ENCODE results near the gene GOLGA6C. TPM values are rescaled to one million over a fixed set of nuclear protein-coding genes. Genes with fewer than 3 reads are reported as not detected.
"Not testable (repeated sequence)": the region's sequence is repeated elsewhere in the genome, so short reads cannot be mapped to it uniquely, and the experiment has no call there.

GOLGA6C gene, protein sequence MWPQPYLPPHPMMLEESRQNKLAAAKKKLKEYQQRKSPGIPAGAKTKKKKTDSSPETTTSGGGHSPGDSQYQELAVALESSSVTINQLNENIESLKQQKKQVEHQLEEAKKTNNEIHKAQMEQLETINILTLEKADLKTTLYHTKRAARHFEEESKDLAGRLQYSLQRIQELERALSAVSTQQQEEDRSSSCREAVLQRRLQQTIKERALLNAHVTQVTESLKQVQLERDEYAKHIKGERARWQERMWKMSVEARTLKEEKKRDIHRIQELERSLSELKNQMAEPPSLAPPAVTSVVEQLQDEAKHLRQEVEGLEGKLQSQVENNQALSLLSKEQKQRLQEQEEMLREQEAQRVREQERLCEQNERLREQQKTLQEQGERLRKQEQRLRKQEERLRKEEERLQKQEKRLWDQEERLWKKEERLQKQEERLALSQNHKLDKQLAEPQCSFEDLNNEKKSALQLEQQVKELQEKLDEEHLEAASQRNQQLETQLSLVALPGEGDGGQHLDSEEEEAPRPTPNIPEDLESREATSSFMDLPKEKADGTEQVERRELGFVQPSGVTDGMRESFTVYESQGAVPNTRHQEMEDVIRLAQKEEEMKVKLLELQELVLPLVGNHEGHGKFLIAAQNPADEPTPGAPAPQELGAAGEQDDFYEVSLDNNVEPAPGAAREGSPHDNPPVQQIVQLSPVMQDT
- not detected for total RNA-seq (ENCODE audit: unreplicated experiment)
- long read RNA-seq, result 0 reads

DNA sequence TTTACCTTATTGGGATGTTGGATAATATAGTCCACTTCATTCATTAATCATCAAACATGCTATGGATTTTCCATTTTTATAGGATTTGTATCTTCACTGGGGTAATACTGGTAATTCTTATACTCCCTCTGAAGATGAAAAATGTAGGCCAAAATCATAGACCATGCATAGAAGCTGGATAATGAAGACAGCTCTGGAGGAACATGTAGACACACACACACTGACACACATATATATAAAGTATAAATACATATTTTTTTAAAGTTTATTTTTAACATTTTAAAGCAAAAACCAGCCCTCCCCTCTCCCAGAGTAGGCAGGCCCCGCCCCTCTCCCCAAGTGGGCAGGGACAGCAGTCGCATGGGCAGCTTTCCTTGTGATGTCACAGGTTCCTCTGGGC is at the start of gene GOLGA6C:
GOLGA6C (plus strand) TSS at position 301 of the 400 bp plus-strand sequence. CDS start 265 bp downstream, outside the sequence.
- DNase-seq (ENCODE audit: low spot score); H3K36me3 Mint-ChIP-seq (ENCODE audit: low read depth, unreplicated experiment); H3K4me3 Mint-ChIP-seq (ENCODE audit: unreplicated experiment); H3K27me3 Mint-ChIP-seq (ENCODE audit: unreplicated experiment); H3K4me1 Mint-ChIP-seq (ENCODE audit: unreplicated experiment); H3K27ac Mint-ChIP-seq (ENCODE audit: unreplicated experiment); H3K9me3 Mint-ChIP-seq (ENCODE audit: unreplicated experiment): not testable (repeated sequence)

DNA sequence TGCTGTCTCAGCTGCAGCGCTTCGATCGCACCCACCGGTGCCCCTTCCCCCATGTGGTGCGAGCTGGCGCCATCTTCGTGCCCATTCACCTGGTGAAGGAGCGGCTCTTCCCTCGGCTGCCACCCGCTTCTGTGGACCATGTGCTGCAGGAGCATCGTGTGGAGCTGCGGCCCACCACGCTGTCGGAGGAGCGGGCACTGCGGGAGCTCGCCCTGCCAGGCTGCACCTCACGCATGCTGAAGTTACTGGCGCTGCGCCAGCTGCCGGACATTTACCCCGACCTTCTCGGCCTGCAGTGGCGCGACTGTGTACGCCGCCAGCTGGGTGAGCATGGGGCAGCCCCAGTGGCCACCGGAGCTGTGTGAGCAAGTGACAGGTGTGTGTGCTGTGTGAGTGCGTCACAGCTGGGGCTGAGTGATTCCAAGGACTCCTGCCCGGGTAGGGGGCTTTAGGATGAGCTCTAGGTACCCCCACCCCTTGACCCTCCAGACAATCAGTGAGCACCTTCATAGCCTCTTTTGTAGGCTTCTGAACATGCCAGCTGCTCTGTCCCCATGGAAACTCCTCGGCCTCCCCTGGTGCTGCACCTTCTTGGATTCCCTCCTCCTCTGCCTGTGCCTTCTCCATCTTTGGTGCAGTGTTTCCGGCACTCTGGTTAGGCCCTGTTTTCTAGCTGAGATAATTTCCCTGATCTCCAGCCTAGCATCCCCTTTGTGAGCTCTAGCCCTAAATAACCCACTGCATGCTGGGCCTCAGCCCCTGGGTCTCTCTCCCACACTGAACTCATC is 49.4 kb upstream of the GOLGA6C start:
- no peak overlapping the region for H3K27ac Mint-ChIP-seq (ENCODE audit: unreplicated experiment)
- peaks cover 50% of the 10 kb centered on the region for H3K4me1 Mint-ChIP-seq (ENCODE audit: unreplicated experiment)
- peaks cover 30% of the 10 kb centered on the region for H3K36me3 Mint-ChIP-seq (ENCODE audit: low read depth, unreplicated experiment)
- H3K9me3 Mint-ChIP-seq (ENCODE audit: unreplicated experiment), result no peaks in the 10 kb centered on the region
- TF ChIP-seq, protein P1, sequence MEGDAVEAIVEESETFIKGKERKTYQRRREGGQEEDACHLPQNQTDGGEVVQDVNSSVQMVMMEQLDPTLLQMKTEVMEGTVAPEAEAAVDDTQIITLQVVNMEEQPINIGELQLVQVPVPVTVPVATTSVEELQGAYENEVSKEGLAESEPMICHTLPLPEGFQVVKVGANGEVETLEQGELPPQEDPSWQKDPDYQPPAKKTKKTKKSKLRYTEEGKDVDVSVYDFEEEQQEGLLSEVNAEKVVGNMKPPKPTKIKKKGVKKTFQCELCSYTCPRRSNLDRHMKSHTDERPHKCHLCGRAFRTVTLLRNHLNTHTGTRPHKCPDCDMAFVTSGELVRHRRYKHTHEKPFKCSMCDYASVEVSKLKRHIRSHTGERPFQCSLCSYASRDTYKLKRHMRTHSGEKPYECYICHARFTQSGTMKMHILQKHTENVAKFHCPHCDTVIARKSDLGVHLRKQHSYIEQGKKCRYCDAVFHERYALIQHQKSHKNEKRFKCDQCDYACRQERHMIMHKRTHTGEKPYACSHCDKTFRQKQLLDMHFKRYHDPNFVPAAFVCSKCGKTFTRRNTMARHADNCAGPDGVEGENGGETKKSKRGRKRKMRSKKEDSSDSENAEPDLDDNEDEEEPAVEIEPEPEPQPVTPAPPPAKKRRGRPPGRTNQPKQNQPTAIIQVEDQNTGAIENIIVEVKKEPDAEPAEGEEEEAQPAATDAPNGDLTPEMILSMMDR (IDR thresholded peaks at IDR 0.05; ENCODE audit: unreplicated experiment), result no peak
- DNase-seq (ENCODE audit: low spot score), result no peak
- peaks cover 12% of the 10 kb centered on the region for H3K27me3 Mint-ChIP-seq (ENCODE audit: unreplicated experiment)
- peak overlapping the region; percentile 70 for H3K4me3 Mint-ChIP-seq (ENCODE audit: unreplicated experiment)

DNA sequence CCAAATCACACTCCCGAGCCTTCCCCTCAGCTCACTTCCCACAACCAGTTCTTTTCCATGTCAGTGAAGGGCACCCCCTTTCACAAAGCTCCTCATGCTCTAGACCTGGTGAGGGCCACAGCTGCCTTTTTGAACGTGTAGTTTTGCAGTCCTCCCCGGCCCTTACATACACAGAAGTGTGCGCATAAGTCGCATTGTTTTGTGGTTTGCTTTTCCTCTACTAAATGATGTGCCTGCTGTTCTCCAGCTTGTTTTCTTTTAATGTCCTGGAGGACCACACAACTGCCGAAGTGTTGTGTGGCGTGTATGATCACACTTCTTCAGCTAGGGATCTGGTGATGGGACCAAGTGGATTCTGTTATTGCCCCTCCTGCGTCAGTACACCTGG is 48.9 kb upstream of the GOLGA6C start:
- peaks cover 30% of the 10 kb centered on the region for H3K36me3 Mint-ChIP-seq (ENCODE audit: low read depth, unreplicated experiment)
- peak overlapping the region; percentile 70 for H3K4me3 Mint-ChIP-seq (ENCODE audit: unreplicated experiment)
- H3K9me3 Mint-ChIP-seq (ENCODE audit: unreplicated experiment), result no peaks in the 10 kb centered on the region
- peak overlapping the region; percentile 24 for H3K27ac Mint-ChIP-seq (ENCODE audit: unreplicated experiment)
- TF ChIP-seq, protein P1 (IDR thresholded peaks at IDR 0.05; ENCODE audit: unreplicated experiment), result no peak
- DNase-seq (ENCODE audit: low spot score), result no peak
- H3K27me3 Mint-ChIP-seq (ENCODE audit: unreplicated experiment), result peaks cover 16% of the 10 kb centered on the region
- peaks cover 53% of the 10 kb centered on the region for H3K4me1 Mint-ChIP-seq (ENCODE audit: unreplicated experiment)

DNA sequence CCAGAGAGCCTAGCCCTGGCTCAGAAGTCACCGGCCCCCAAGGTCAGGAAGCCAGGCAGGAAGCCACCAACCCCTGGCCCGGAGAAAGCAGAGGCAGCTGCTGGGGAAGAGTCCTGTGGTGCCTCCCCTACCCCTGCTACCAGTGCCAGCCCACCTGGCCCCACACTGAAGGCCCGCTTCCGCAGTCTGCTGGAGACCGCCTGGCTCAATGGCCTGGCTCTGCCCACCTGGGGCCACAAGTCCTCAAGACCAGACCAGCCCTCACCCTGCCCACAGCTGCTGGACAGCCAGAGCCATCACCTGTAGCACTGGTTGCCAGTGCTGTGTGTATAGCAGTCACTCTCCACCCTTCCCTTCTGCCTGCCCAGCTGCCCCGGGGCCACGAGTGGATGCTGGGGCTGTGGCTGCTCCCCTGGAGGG is 47.3 kb upstream of the GOLGA6C start:
- peaks cover 17% of the 10 kb centered on the region for H3K27me3 Mint-ChIP-seq (ENCODE audit: unreplicated experiment)
- no peak overlapping the region for H3K27ac Mint-ChIP-seq (ENCODE audit: unreplicated experiment)
- peaks cover 47% of the 10 kb centered on the region for H3K4me1 Mint-ChIP-seq (ENCODE audit: unreplicated experiment)
- H3K36me3 Mint-ChIP-seq (ENCODE audit: low read depth, unreplicated experiment), result peaks cover 30% of the 10 kb centered on the region
- H3K9me3 Mint-ChIP-seq (ENCODE audit: unreplicated experiment), result no peaks in the 10 kb centered on the region
- peak overlapping the region; percentile 31 for H3K4me3 Mint-ChIP-seq (ENCODE audit: unreplicated experiment)
- DNase-seq (ENCODE audit: low spot score), result no peak
- TF ChIP-seq, protein P1 (IDR thresholded peaks at IDR 0.05; ENCODE audit: unreplicated experiment), result no peak

DNA sequence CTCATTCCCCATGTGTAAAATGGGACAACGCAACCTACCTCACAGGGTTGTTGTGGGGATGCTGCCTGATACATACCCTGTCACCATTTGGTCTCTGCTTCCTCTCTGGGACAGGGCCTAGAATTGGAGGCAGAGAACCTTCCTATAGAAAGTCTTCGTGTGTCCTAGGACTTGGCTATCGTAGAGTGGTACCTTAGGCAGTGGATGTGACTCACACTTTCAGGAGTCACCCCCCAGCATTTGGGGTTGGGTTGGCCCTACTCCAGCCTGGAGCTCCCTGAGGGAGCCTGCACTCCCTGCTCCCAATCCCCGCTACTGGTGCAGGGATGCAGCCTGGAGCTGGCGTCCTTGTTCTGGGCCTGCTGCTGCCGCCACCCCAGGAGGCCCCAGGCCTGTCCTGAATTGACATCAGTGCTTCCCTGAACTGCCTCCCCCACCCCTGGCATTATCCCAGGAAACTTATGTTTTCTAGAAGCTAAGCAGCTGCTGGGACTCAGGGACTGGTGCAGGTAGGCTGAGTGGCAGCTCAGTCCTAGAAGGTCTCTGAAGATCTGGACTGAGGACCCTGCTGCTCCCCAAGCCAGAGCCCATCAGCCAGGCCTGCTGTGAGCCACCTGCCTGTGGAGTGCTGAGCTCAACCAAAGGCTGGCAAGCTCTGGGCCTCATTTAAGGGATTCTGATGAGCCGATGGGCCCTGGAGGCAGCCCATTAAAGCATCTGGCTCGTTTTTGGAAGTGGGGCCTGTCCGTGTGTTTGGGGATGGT is 46.5 kb upstream of the GOLGA6C start:
- no peak for DNase-seq (ENCODE audit: low spot score)
- TF ChIP-seq, protein P1 (IDR thresholded peaks at IDR 0.05; ENCODE audit: unreplicated experiment), result no peak
- Mint-ChIP-seq H3K4me1 (ENCODE audit: unreplicated experiment) (peaks cover 48% of the 10 kb centered on the region), H3K27ac (ENCODE audit: unreplicated experiment) (peak overlapping the region; percentile 48), H3K9me3 (ENCODE audit: unreplicated experiment) (no peaks in the 10 kb centered on the region), H3K36me3 (ENCODE audit: low read depth, unreplicated experiment) (peaks cover 30% of the 10 kb centered on the region), H3K27me3 (ENCODE audit: unreplicated experiment) (peaks cover 18% of the 10 kb centered on the region), H3K4me3 (ENCODE audit: unreplicated experiment) (peak overlapping the region; percentile 74)
